ENCODE measurements around the gene CELF2. TPM values are rescaled to one million over a fixed set of nuclear protein-coding genes. Genes with fewer than 3 reads are reported as not detected.

Gene CELF2
- total and polyA plus RNA-seq, 12 donors = 13.0 to 90.9 (median 80.9) TPM

DNA sequence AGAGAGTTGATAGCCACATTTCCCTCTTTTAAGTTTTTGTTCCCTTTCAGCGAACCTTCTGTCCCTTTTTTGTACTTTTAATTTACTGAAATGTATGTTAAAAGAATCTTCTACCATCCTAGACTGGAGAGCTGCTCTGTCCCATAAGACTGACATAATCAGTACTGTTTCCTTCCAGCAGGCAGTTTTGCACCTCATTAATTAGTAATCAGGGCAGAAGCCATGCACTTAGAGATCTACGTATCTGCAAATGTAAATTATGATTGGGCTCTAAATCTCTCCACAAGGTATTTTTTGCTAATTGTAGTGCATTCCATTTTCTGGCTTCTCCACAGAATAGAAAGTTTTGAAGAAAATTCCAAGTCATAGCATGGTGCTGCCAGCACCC, 232.1 kb downstream of the CELF2 start:
- Histone ChIP-seq H3K4me3 (no peak overlapping the region), H3K27ac (peak overlapping the region in 2 of 10 donors; percentile 11 to 19), H3K36me3 (peaks cover 0 to 75% (median 7%) of the 10 kb centered on the region in 9 donors), H3K27me3 (no peaks in the 10 kb centered on the region), H3K9me3 (no peaks in the 10 kb centered on the region), H3K4me1 (peaks cover 0 to 66% (median 22%) of the 10 kb centered on the region in 9 donors)
- intact Hi-C loops (cut with DNase I) = loop anchor here in 2 of 10 donors (5.0 to 10.0 kb wide), 2 partner anchors 75 to 83 kb away; no protein-coding TSS in a partner anchor
- ATAC-seq (no peak), DNase-seq (no peak)
- TF ChIP-seq, protein P1, sequence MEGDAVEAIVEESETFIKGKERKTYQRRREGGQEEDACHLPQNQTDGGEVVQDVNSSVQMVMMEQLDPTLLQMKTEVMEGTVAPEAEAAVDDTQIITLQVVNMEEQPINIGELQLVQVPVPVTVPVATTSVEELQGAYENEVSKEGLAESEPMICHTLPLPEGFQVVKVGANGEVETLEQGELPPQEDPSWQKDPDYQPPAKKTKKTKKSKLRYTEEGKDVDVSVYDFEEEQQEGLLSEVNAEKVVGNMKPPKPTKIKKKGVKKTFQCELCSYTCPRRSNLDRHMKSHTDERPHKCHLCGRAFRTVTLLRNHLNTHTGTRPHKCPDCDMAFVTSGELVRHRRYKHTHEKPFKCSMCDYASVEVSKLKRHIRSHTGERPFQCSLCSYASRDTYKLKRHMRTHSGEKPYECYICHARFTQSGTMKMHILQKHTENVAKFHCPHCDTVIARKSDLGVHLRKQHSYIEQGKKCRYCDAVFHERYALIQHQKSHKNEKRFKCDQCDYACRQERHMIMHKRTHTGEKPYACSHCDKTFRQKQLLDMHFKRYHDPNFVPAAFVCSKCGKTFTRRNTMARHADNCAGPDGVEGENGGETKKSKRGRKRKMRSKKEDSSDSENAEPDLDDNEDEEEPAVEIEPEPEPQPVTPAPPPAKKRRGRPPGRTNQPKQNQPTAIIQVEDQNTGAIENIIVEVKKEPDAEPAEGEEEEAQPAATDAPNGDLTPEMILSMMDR (IDR thresholded peaks at IDR 0.05) = no peak
- WGBS, 2 donors = 79 to 81% methylated on average over 2 of the region's 2 CpGs

DNA sequence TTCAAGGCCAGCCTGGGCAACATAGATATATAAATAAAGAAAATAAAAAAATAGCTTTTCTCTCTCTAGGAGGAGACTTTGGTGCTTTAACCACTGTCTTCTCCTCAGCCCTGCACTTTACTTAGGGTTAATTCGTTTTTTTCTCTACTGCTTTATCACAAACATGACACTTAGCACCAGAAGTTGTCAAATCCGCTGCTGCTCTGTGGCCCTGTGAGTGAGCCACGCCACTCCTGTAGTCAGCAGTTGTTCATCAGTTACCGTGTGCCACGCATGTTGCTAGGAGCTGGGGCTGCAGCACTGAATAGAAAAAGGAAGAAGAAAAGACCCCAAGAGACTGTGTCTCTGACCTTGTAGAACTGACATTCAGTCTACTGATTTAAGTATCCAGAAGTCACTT, 232.6 kb downstream of the CELF2 start:
- peaks cover 0 to 80% (median 7%) of the 10 kb centered on the region in 9 donors for H3K36me3 ChIP-seq
- ATAC-seq = no peak
- H3K9me3 ChIP-seq = no peaks in the 10 kb centered on the region
- TF ChIP-seq, protein P1 (IDR thresholded peaks at IDR 0.05) = no peak
- peaks cover 0 to 64% (median 20%) of the 10 kb centered on the region in 9 donors for H3K4me1 ChIP-seq
- no peaks in the 10 kb centered on the region for H3K27me3 ChIP-seq
- intact Hi-C loops (cut with DNase I) = loop anchor here in 1 of 10 donors (10.0 kb wide), 1 partner anchor 76 kb away; no protein-coding TSS in a partner anchor
- DNase-seq = no peak
- H3K27ac ChIP-seq = peak overlapping the region in 2 of 10 donors; percentile 11 to 19
- H3K4me3 ChIP-seq = no peak overlapping the region
- 63 to 72% methylated on average over 5 of the region's 5 CpGs for WGBS, 2 donors

DNA sequence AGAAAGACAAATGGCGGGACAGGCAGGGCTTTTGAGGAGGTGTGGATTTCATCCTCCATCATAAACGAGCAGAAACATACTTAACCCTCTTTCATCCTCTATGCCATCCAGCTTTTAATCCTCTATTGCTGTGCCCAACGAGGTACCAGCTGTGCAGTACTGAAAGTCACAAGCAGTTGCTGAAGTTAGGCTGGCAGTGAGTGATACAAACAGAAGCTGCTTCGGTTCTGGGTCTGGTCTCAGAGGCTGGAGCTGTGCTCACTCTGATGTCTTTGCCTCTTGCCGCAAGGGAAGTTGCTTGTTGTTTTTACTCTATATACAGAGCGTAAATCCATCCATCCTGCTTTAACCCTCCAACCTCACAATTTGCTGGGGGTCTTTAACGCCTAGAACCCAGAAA, 235.2 kb downstream of the CELF2 start:
- H3K27ac ChIP-seq = no peak overlapping the region
- TF ChIP-seq, protein P1 (IDR thresholded peaks at IDR 0.05) = no peak
- DNase-seq (no peak), ATAC-seq (no peak)
- intact Hi-C loops (cut with DNase I) = loop anchor here in 1 of 10 donors (10.0 kb wide), 1 partner anchor 78 kb away; no protein-coding TSS in a partner anchor
- WGBS, 2 donors = 67 to 75% methylated on average over 7 of the region's 7 CpGs
- H3K4me1 ChIP-seq = peaks cover 0 to 74% (median 34%) of the 10 kb centered on the region in 9 donors
- no peaks in the 10 kb centered on the region for H3K9me3 ChIP-seq
- H3K36me3 ChIP-seq = peaks cover 0 to 91% (median 7%) of the 10 kb centered on the region in 9 donors
- H3K4me3 ChIP-seq = no peak overlapping the region
- no peaks in the 10 kb centered on the region for H3K27me3 ChIP-seq

GRCh38 chr10:11253385-11254002, 235.8 kb downstream of the CELF2 start:
- WGBS, 2 donors = 90 to 93% methylated on average over 10 of the region's 10 CpGs
- DNase-seq (no peak), ATAC-seq (no peak)
- Histone ChIP-seq H3K4me1 (peaks cover 0 to 71% (median 40%) of the 10 kb centered on the region in 9 donors), H3K27ac (no peak overlapping the region), H3K4me3 (no peak overlapping the region), H3K27me3 (no peaks in the 10 kb centered on the region), H3K9me3 (no peaks in the 10 kb centered on the region), H3K36me3 (peaks cover 0 to 97% (median 7%) of the 10 kb centered on the region in 9 donors)
- intact Hi-C loops (cut with DNase I) = loop anchor here in 1 of 10 donors (10.0 kb wide), 1 partner anchor 79 kb away; no protein-coding TSS in a partner anchor
- TF ChIP-seq, protein P1 (IDR thresholded peaks at IDR 0.05) = no peak
